Kasumi-1 (cell line): ENCODE measurements around the gene LRBA.

Source experiments
- DNase-seq, 2 experiments: peaks; one replicate each; lab custom pipeline; 2025; lab: John Stamatoyannopoulos, UW

Gene LRBA

GRCh38 chr4:150739591-150739990 lies 275.5 kb downstream of the LRBA start:
- no peak for DNase-seq

DNA sequence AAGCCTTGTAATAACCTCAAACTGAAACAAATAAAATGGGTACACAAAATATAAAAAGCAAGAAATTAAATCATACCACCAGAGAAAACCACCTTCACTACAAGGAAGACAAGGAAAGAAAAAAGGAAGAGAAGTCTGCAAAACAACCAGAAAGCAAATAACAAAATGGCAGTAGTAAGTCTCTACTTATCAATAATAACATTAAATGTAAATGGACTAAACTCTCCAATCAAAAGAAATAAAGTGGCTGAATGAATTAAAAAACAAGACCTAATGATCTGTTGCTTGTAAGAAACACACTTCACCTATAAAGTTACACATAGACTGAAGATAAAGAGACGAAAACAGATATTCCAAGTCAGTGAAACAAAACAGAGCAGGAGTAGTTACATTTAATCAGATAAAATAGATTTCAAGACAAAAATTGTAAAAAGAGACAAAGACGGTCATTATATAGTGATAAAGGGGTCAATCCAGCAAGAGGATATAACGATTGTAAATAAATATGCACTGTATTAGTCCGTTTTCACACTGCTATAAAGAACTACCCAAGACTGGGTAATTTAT lies 289.0 kb downstream of the LRBA start:
- DNase-seq = no peak

GRCh38 chr4:150723727-150724411 lies 291.2 kb downstream of the LRBA start:
- no peak for DNase-seq

GRCh38 chr4:150722908-150723362 lies 292.1 kb downstream of the LRBA start:
- DNase-seq = peak; percentile 4 to 43

DNA sequence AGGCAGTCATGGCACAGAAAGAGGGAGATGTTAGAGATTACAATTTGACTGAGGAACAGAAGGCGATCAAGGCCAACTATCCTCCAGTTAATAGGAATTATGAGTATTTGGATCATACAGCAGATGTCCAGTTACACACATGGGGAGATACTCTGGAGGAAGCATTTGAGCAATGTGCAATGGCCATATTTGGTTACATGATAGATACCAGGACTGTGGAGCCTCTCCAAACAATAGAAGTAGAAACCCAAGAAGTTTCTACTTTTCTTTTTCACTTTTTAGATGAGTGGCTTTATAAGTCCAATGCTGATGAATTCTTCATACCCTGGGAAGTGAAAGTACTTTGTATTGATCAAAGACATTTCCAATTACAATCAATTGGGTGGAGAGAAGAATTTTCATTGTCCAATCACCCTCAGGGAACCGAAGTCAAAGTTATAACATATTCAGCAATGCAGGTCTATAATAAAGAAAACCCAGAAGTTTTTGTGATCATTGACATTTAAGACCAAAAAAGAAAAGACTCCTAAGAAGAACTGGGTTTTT lies 294.0 kb downstream of the LRBA start:
- no peak for DNase-seq

DNA sequence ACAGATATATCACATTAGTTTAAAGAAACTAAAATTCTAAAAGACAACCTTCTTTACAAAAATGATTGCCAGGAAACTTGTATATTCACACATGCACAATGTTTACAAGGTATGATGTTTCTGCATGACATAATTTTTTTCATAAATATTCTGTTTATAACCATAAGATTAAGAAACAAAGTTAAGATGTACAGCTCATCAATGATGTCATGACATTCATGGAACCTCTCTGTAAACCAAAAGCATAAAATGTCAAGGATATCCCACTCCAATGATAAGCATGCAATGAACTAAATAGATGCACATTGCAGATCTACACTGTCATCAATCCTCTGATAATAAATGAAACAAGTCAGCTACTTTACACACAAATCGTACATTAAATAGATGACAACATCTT lies 297.1 kb downstream of the LRBA start:
- DNase-seq = no peak

DNA sequence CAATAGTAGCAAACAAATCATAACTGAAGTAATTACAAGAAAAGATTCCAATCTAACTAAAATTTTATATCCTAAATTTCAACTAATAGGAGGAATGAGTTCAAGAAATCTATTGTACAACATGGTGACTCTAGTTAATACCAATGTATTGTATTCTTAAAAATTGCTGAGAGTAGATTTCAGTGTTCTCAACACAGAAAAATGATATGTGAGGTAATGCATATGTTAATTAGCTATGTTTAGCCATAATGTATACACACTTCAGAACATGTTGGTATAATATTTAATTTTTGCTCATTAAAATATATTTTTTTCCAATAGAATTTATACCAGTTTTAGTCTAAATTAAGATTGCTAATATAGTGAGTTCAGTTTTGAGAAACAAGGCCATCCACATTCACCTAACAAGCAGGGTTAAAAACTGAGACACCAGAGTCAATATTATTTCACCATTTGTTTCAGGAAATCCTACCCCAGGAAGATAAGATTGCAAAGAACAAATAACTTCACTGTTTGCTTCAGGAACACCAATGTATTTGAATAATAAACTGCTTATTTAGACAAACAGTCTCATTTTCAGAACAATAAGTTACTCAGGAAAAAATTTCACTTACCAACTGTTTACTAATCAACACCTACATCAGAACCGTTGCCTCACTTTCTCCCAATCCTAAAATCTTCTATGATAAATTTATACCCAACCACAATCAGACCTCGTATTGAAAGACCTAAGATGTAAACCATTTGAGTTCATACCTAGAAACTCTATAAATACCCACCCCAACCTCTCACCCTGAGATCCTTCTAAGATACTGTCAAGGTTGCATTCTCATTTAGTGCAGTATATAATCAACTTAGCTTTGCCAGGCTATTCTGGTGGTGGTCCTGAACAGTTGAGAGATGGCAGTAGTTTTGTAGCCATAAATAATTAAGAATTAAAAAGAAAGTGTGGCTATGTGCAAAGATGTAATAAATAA lies 300.3 kb downstream of the LRBA start:
- DNase-seq = no peak

DNA sequence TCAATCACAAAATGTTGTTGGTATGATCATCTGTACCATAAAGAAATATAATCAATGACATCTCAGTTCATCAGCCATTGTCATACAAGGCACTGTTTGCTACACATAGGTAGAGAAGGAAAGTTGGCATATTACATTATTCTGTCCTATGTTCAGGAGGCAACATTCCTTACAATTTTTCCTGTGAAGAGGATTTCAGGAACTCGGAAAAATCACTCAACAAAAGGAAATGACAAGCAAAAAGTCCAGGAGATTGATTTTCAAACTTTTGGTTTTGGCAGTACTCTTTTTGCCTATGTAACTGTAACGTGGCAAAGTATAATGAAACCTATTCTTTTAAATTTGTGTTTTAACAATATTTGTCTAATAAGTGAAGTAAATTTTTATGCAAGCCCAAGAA lies 301.8 kb downstream of the LRBA start:
- DNase-seq = no peak

DNA sequence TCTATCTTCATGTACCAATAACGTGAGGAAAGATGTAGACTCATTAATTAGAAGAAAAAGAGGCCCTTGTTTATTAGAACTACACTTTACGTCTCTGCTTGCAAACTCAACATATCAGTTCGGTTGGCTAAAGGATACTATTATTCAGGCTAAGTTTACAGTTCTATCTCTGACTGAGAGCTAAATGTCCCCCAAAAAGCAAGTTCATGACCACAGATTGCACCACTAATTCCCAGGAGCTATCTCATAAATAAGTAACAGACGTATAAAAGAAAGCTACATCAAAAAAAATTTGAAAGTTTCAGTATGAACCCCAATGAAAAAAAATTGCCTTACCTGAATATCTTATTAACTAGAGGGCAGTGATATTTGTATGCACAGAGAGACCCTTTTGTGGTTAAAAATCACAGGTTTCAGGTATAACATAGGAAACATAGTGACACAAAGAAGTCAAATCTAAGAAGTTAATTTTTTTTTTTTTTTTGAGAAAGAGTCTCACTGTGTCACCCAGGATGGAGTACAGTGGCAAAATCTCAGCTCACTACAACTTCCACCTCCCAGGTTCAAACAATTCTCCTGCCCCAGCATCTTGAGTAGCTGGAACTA lies 304.2 kb downstream of the LRBA start:
- no peak for DNase-seq

DNA sequence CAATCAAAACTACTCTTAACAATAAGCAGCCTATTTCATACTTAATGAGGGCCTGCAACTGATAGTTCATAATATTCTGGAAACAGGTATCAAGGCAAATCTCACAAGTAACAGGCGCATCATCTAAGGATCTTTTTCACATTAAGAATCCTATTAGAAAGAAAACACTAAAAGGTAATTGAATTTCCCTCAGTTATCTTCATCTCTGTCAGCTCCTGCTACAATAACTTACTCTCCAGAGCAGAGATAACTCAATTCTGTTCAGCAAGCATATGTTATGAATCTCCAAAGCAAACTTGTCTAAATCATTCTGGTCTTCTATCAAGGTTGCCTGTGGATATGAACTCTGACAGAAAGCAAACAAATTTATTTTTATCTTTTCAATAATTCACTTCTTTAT lies 307.1 kb downstream of the LRBA start:
- no peak for DNase-seq

DNA sequence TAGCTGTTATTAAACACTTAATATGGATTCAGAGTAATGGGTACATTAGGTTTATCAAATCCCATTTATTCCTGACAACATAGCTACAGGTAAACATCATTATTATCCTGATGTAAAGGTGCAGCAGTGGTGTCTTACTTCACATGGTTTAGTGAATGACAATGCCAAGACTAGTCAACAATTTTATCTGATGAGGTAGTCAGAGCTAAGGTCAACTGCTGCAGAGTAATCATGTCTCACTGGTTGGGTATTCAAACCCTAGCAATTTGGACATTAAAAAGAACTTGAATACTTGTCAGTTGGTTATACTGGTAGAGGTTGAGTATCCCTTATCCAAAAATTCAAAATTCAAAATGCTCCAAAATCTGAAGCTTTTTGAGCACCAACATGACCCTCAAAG lies 315.5 kb downstream of the LRBA start:
- DNase-seq = no peak

DNA sequence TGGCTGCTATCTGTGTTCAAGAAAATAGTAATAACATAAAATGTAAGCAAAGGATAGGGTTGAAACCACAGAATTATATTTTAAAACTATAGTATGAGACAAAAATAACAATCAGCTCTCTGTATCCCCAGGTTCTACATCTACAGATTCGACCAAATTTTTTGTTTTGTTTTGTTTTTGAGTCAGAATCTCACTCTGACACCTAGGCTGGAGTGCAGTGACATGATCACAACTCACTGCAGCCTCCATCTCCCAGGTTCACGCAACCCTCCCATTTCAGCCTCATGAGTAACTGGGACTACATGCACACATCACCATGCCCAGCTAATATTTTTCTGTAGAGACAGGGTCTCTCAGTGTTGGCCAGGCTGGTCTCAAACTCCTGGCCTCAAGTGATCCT lies 319.9 kb downstream of the LRBA start:
- DNase-seq = no peak

GRCh38 chr4:150694438-150694837 lies 320.6 kb downstream of the LRBA start:
- DNase-seq = no peak

DNA sequence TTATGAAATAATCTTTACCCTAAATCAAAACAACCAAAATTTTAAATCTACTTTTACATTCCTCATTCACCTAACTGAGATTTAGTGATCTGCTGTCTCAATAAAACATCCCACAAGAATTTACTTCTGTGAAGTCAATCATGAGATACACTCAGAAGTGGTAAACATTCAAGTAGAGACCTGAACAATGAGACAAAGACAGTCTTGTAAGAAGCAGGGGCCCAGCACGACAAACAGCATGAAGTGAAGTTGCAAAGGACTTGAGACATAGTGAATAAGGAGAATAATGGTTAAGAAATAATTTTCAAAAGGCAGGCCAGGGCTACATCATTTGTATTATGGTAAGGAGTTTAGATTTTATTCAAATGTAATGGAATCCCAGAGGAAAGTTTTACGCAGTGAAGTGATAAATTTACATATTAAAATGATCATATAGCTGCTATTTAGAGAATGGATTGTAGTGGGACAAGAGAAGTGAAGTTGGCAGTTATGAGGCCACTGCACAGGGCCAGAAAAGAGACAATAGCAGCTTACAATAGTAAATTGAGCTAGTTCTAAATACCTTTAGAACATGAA lies 331.2 kb downstream of the LRBA start:
- DNase-seq = no peak

- DNase-seq = no peak
These were observed 333.0 kb downstream of the LRBA start for GRCh38 chr4:150682126-150682525.

GRCh38 chr4:150681063-150681462 lies 334.0 kb downstream of the LRBA start:
- no peak for DNase-seq

DNA sequence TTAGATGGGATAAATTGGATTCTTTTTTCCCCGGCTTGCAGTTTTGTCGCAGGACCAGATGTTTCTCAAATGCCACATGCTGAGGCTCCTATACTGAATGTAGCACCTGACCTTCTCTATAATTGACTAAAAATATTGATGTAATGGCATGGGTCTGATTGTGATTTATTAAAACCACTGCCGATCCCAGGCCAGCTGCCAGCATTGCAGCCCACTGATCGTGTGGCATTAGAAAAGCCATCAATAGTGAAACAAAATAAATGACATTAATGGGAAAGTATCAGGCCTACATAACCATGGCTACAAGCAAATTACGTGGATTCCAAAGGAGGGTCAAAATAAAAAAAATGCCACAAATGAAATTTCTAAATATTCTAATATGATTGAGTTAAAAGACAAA lies 334.4 kb downstream of the LRBA start:
- DNase-seq = no peak

DNA sequence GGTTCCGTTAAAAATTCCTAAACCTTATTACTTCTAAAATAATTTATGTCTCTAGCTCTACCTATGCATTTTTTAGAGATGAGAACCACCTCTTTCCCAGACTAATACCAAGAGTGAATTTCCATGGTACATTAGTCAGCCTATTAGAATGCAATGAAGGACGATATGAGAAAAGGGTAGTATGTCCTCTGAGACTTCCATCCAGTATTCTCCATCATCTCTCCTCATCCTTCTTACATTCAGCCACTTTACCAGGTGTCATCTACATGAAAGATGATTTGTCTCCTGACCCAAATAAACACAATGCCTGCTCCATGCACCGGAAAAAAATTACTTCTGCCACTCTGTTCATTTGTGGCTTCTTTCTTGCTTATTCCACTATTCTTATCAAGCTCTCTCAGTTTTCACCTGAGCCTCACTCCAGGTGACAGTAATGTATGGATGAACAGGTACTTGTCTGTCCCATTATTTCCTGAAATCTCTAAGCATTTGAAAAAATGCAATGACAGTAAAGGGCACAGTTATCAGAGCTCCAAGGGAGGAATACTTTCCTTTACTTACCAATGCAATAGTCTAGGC lies 335.2 kb downstream of the LRBA start:
- no peak for DNase-seq

GRCh38 chr4:150679018-150679764 lies 335.9 kb downstream of the LRBA start:
- no peak for DNase-seq

GRCh38 chr4:150673793-150674192 lies 341.3 kb downstream of the LRBA start:
- DNase-seq = no peak

DNA sequence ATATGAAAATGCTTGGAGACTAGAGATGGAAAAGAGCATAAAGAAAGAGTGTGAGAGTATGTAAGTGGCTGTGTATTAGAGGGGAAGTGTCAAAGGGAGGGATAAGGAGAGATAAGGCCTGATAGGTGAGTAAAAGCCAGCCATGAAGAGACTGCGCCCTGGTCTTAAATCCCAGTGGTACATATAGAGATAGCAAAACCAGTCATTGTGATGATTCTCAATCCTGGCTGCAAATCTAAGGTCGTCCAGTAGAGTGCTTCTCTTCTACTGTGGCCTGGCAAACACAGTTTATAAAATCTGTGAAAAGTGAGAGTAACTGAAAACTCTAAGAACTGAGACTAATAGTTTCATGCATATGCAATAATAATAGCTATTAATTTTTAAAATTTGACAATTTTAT lies 346.3 kb downstream of the LRBA start:
- DNase-seq = peak in 1 of 2 experiments; percentile 15
